Adrenal gland (tissue), 12 donors: ENCODE measurements around the gene SH3D19. TPM values are rescaled to one million over a fixed set of nuclear protein-coding genes. Genes with fewer than 3 reads are reported as not detected.

Experiments used
- DNase-seq, 7 donors: peaks; one replicate each; pipeline ENCODE4 v3.0.0-alpha.2; 2019 to 2020
- H3K27ac ChIP-seq, 5 donors: fragments of 200-600 bp; sonication (generic) in 4 of 5; 1 replicate in 3 of 5; 2 replicates in 2 of 5; pipeline versions ENCODE4 v1.5.1 to v1.8.0; 2016 to 2020; ENCODE audit warnings: mild to moderate bottlenecking in 1 of 5
- H3K27me3 ChIP-seq: fragments of 200-600 bp; 2 replicates; pipeline ENCODE4 v1.8.0; 2021
- H3K36me3 ChIP-seq, 2 donors: fragments of 200-600 bp; replicated peaks in 1 of 2; 1 replicate in 1 of 2; 2 replicates in 1 of 2; pipeline versions ENCODE4 v1.5.1 to v1.8.0; 2018 to 2022
- H3K4me1 ChIP-seq, 2 donors: fragments of 200-600 bp; replicated peaks in 1 of 2; 1 replicate in 1 of 2; 2 replicates in 1 of 2; pipeline versions ENCODE4 v1.5.1 to v1.8.0; 2018 to 2021
- H3K4me3 ChIP-seq, 4 donors: fragments of 200-600 bp; sonication (generic) in 3 of 4; one replicate each; pipeline ENCODE4 v1.5.1; 2016 to 2018
- H3K9me3 ChIP-seq, 3 donors: fragments of 200-600 bp; sonication (generic) in 1 of 3; replicated peaks in 1 of 3; 1 replicate in 2 of 3; 2 replicates in 1 of 3; pipeline versions ENCODE4 v1.5.1 to v1.8.0; 2016 to 2021
- POLR2A ChIP-seq, 2 donors: fragments of 450-650 bp; IDR thresholded peaks; one replicate each; pipeline ENCODE4 v1.6.1; 2017; ENCODE audit warnings: antibody characterized with exemption in 2 of 2, mild to moderate bottlenecking in 2 of 2, moderate library complexity in 1 of 2
- WGBS, 4 donors: extraction: QIAGEN DNeasy Blood & Tissue Kit in 2 of 4; methylation state at CpG; one replicate each; pipeline versions ENCODE4 v1.1.5 to v1.1.7; 2013 to 2017; 5-methylcytosine and 5-hydroxymethylcytosine counted together
- intact Hi-C, 2 donors: fragments of 100-400 bp; cut with DNase I; formaldehyde crosslinking; loops; one replicate each; pipeline versions ENCODE4 v1.14.1 to v1.15.0; 2022 to 2023
- polyA plus RNA-seq, 3 donors: library from polyadenylated mRNA; stranded (reverse); fragments of 200-250 nt in 2 of 3; fragments of 350-450 nt in 1 of 3; fragmentation: Illumina TruSeq in 1 of 3; extraction: RNeasy Lipid Tissue Mini Kit (QIAGEN cat#74804) in 1 of 3; gene quantifications; one replicate each; pipeline ENCODE4 v1.2.3, GENCODE V29; 2013 to 2014
- total RNA-seq, 9 donors: library from RNA; depleted of rRNA in 4 of 9; stranded (reverse); fragments of >200 nt in 4 of 9; fragments of 120-200 nt in 1 of 9; fragmentation: NEBNext Ultra II Directional in 1 of 9; extraction: Animal tissue kit (Norgen Biotek cat#: 25700) in 1 of 9; gene quantifications; one replicate each; pipeline versions ENCODE4 v1.1.0 to v1.2.4, GENCODE V29; 2013 to 2023
- TF ChIP-seq, protein P1 (sequence below), 6 experiments: fragments of 450-650 bp in 4 of 6; fragments of 200-600 bp in 2 of 6; sonication (generic) in 1 of 6; IDR thresholded peaks; 1 replicate in 5 of 6; 2 replicates in 1 of 6; pipeline versions ENCODE4 v1.5.1 to v1.8.0; 2016 to 2021; ENCODE audit warnings: antibody characterized with exemption in 6 of 6, mild to moderate bottlenecking in 2 of 6, moderate library complexity in 1 of 6
- donor health status: healthy with polysubstance abuse.
- donor health status: Bipolar disorder and iron deficiency.
- donor health status: DM: yes; HTN: yes; CAD: no.
- donor health status: DM: no; HTN: no; CAD: no.
- donor health status: DM: no; HTN: no; CAD: no.
- donor health status: DM: yes; HTN: yes; CAD: no.

SH3D19 gene
- total and polyA plus RNA-seq, 12 donors = 16.6 to 117 (median 40.3) TPM

DNA sequence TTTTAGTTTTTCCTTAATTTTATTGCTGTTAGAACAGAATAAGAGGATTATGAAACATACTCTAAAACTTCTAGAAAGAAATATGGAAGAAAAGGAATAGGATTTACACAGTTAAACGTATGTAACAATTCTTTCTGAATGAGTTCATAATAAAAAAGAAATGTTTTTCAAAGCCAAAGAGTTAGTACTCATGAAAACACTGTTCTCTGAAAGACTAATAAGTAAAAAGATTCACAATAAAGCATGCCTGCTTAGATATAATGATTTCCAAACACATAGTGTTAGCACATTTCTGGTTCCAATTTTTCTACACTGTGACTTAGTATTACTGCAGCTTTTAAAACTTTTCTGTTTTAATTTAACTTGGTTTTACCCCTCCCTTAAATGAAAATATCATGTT lies 98.2 kb downstream of the SH3D19 start:
- Histone ChIP-seq H3K27me3 (no peaks in the 10 kb centered on the region), H3K4me3 (peak overlapping the region in 1 of 4 donors; percentile 48), H3K27ac (peak overlapping the region in 3 of 5 donors; percentile 21 to 77 (median 46)), H3K36me3 (no peaks in the 10 kb centered on the region), H3K9me3 (no peaks in the 10 kb centered on the region), H3K4me1 (peaks cover 19 to 33% of the 10 kb centered on the region in 2 donors)
- WGBS, 4 donors = 62 to 78% (median 64%) methylated on average over 1 of the region's 1 CpG
- DNase-seq = no peak
- TF ChIP-seq POLR2A (IDR thresholded peaks at IDR 0.05) = no peak
- TF ChIP-seq, protein P1, sequence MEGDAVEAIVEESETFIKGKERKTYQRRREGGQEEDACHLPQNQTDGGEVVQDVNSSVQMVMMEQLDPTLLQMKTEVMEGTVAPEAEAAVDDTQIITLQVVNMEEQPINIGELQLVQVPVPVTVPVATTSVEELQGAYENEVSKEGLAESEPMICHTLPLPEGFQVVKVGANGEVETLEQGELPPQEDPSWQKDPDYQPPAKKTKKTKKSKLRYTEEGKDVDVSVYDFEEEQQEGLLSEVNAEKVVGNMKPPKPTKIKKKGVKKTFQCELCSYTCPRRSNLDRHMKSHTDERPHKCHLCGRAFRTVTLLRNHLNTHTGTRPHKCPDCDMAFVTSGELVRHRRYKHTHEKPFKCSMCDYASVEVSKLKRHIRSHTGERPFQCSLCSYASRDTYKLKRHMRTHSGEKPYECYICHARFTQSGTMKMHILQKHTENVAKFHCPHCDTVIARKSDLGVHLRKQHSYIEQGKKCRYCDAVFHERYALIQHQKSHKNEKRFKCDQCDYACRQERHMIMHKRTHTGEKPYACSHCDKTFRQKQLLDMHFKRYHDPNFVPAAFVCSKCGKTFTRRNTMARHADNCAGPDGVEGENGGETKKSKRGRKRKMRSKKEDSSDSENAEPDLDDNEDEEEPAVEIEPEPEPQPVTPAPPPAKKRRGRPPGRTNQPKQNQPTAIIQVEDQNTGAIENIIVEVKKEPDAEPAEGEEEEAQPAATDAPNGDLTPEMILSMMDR (IDR thresholded peaks at IDR 0.05) = no peak
- intact Hi-C loops = no loop called here

DNA sequence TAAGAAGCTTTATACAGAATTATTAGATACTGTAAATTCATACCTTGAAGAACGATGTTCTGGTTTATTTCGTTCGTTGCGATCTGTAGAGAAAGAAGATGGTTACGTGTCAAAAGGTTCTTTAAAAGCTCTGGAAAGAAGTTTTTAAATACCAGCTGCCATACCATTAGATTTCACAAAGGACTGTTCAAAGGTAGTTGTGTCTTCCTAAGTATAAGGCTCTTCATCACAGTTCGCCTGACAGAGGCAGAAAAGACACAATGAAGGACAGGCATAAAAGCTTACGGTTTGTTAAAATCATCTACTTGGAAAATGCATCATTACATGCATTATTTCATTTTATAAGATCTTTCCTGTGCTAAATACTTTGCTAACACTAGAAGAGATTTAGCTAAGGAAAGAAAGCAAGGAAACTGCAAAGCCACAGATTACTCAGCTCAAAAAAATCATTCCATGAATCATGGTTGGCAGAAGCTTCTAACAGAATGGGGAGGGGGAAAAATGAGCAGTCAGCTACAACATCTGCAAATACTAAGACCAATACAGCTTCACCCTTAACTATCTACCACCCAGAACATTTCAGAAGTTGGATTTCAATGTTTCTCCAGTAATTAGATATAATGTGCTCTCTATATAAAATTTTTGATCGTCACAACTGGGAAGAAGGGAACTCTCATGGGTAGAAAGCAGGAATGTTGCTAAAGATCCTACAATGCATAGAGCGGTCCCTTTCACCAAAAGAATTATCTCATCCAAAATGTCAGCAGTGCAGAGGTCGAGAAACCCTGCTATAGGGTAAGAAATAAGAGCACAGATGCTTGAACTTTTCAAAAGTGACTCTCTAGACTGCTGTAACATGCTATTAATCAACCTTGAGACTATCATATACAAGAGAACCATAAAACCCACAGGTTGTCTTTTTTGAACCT lies 99.1 kb downstream of the SH3D19 start:
- intact Hi-C loops = no loop called here
- no peaks in the 10 kb centered on the region for H3K36me3 ChIP-seq
- H3K9me3 ChIP-seq = no peaks in the 10 kb centered on the region
- H3K4me1 ChIP-seq = peaks cover 19 to 27% of the 10 kb centered on the region in 2 donors
- H3K27me3 ChIP-seq = no peaks in the 10 kb centered on the region
- H3K27ac ChIP-seq = peak overlapping the region in 3 of 5 donors; percentile 21 to 58 (median 46)
- no peak for TF ChIP-seq POLR2A (IDR thresholded peaks at IDR 0.05)
- TF ChIP-seq, protein P1 (IDR thresholded peaks at IDR 0.05) = no peak
- peak overlapping the region in 1 of 4 donors; percentile 48 for H3K4me3 ChIP-seq
- no peak for DNase-seq
- WGBS, 4 donors = 48 to 55% (median 49%) methylated on average over 10 of the region's 10 CpGs

DNA sequence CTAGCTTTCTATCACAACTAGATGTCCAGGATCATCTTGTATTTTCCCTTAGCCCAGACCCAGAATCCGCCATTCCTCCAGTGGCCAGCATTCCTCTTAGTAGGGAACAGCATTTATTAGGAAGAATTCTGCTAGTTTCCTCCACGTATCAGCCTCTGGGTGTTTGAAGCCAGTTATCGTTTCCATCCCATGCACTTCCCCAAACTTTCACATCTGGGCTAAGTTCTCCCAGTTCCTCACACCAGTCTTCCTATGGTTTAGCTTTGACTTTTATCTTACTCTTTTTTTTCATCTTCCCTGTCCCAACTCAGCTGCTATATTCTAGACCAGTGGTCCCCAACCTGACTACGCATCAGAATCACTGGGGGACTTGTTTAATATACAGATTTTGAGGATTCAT lies 101.9 kb downstream of the SH3D19 start:
- WGBS, 4 donors = 58 to 67% (median 64%) methylated on average over 4 of the region's 4 CpGs
- intact Hi-C loops = no loop called here
- TF ChIP-seq, protein P1 (IDR thresholded peaks at IDR 0.05) = no peak
- no peak for TF ChIP-seq POLR2A (IDR thresholded peaks at IDR 0.05)

DNA sequence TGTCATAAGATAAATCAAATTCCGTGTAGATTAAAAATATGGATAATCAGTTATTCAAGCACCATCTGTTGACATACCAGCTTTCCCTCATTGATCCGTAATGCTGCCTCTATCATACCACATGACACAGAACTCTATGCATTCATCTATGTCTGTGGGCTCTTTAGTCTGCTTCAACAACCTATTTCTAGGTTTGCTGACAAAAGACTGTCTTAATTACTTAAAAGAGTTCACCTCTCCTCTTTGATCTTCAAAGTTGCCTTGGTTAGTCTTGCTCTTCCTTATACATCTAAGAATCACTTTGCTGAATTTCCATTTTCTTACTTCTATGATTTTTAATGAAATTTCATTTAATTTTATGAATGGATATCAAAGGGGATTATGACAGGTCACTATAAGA lies 105.5 kb downstream of the SH3D19 start:
- no peak overlapping the region for H3K4me3 ChIP-seq
- no peak for TF ChIP-seq POLR2A (IDR thresholded peaks at IDR 0.05)
- TF ChIP-seq, protein P1 (IDR thresholded peaks at IDR 0.05) = no peak
- H3K9me3 ChIP-seq = no peaks in the 10 kb centered on the region
- DNase-seq = no peak
- H3K27me3 ChIP-seq = no peaks in the 10 kb centered on the region
- intact Hi-C loops = no loop called here
- WGBS, 4 donors = 76 to 89% (median 86%) methylated on average over 2 of the region's 2 CpGs
- no peaks in the 10 kb centered on the region for H3K36me3 ChIP-seq
- no peak overlapping the region for H3K27ac ChIP-seq
- H3K4me1 ChIP-seq = peaks cover 0 to 11% of the 10 kb centered on the region in 2 donors

More for the DNA sequence above, 101.9 kb downstream of the SH3D19 start:
- H3K4me1 ChIP-seq = peaks cover 17 to 25% of the 10 kb centered on the region in 2 donors
- H3K27me3 ChIP-seq = no peaks in the 10 kb centered on the region
- H3K36me3 ChIP-seq = no peaks in the 10 kb centered on the region
- no peak overlapping the region for H3K27ac ChIP-seq
- H3K4me3 ChIP-seq = no peak overlapping the region
- no peaks in the 10 kb centered on the region for H3K9me3 ChIP-seq
- DNase-seq = no peak
